ENCODE results near the gene DGKI.
"Not testable (repeated sequence)": the region's sequence is repeated elsewhere in the genome, so short reads cannot be mapped to it uniquely, and the experiment has no call there.

DGKI gene

GRCh38 chr7:137835486-137836112 is 11.2 kb downstream of the DGKI start:
- ChIA-PET POLR2A (no interaction called here), CTCF (interaction anchor here (0.6 kb wide), 1 partner anchor 705 kb away, joined by 3 read pairs; no protein-coding TSS in a partner anchor)
- TF ChIP-seq ZNF384 (IDR thresholded peaks at IDR 0.05) = no peak
- TF ChIP-seq ELF4 (IDR thresholded peaks at IDR 0.05) = no peak
- TF ChIP-seq ARNT (IDR thresholded peaks at IDR 0.05) = no peak
- TF ChIP-seq FOXM1 (IDR thresholded peaks at IDR 0.05; ENCODE audit: borderline replicate concordance) = no peak
- TF ChIP-seq SP1 (IDR thresholded peaks at IDR 0.05) = no peak
- no peak for TF ChIP-seq BHLHE40 (IDR thresholded peaks at IDR 0.05; ENCODE audit: borderline replicate concordance)
- no peak for TF ChIP-seq SUZ12 (IDR thresholded peaks at IDR 0.05)
- no peak for TF ChIP-seq PKNOX1 (IDR thresholded peaks at IDR 0.05)
- no peak for TF ChIP-seq NFRKB (IDR thresholded peaks at IDR 0.05)
- no peak for TF ChIP-seq TARDBP (IDR thresholded peaks at IDR 0.05)
- no peak for TF ChIP-seq FOXA1 (IDR thresholded peaks at IDR 0.05)
- no peak for TF ChIP-seq FOXK2 (IDR thresholded peaks at IDR 0.05)
- no peak for TF ChIP-seq CTBP1 (IDR thresholded peaks at IDR 0.05; ENCODE audit: borderline replicate concordance)
- no peak for TF ChIP-seq HDGF (IDR thresholded peaks at IDR 0.05; ENCODE audit: borderline replicate concordance)
- no peak for TF ChIP-seq L3MBTL2 (conservative IDR thresholded peaks at IDR 0.05)
- TF ChIP-seq LEF1 (IDR thresholded peaks at IDR 0.05; ENCODE audit: borderline replicate concordance) = no peak
- no peak for DNase-seq (ENCODE audit: extremely low spot score)

- TF ChIP-seq ARNT (IDR thresholded peaks at IDR 0.05) (no peak), NFRKB (IDR thresholded peaks at IDR 0.05) (no peak), ZNF384 (IDR thresholded peaks at IDR 0.05) (no peak), BHLHE40 (IDR thresholded peaks at IDR 0.05; ENCODE audit: borderline replicate concordance) (no peak), L3MBTL2 (conservative IDR thresholded peaks at IDR 0.05) (no peak), LEF1 (IDR thresholded peaks at IDR 0.05; ENCODE audit: borderline replicate concordance) (no peak), SUZ12 (IDR thresholded peaks at IDR 0.05) (no peak), FOXM1 (IDR thresholded peaks at IDR 0.05; ENCODE audit: borderline replicate concordance) (no peak), HDGF (IDR thresholded peaks at IDR 0.05; ENCODE audit: borderline replicate concordance) (no peak), FOXA1 (IDR thresholded peaks at IDR 0.05) (no peak), FOXK2 (IDR thresholded peaks at IDR 0.05) (no peak), SP1 (IDR thresholded peaks at IDR 0.05) (no peak), PKNOX1 (IDR thresholded peaks at IDR 0.05) (no peak)
- ChIA-PET CTCF (no interaction called here), POLR2A (no interaction called here)
- DNase-seq (ENCODE audit: extremely low spot score) = no peak
Measured at GRCh38 chr7:137834552-137834951, 12.2 kb downstream of the DGKI start.

- CTCF ChIA-PET; DNase-seq (ENCODE audit: extremely low spot score); POLR2A ChIA-PET: not testable (repeated sequence)
Measured at GRCh38 chr7:137832990-137833389, 13.8 kb downstream of the DGKI start.

- POLR2A ChIA-PET = no interaction called here
- DNase-seq (ENCODE audit: extremely low spot score) = no peak
- CTCF ChIA-PET = no interaction called here
- no peak for TF ChIP-seq FOXK2 (IDR thresholded peaks at IDR 0.05)
- no peak for TF ChIP-seq TARDBP (IDR thresholded peaks at IDR 0.05)
- no peak for TF ChIP-seq HDGF (IDR thresholded peaks at IDR 0.05; ENCODE audit: borderline replicate concordance)
- no peak for TF ChIP-seq SP1 (IDR thresholded peaks at IDR 0.05)
- TF ChIP-seq FOXM1 (IDR thresholded peaks at IDR 0.05; ENCODE audit: borderline replicate concordance) = no peak
- no peak for TF ChIP-seq CTBP1 (IDR thresholded peaks at IDR 0.05; ENCODE audit: borderline replicate concordance)
- TF ChIP-seq ELF4 (IDR thresholded peaks at IDR 0.05) = no peak
- no peak for TF ChIP-seq L3MBTL2 (conservative IDR thresholded peaks at IDR 0.05)
- TF ChIP-seq LEF1 (IDR thresholded peaks at IDR 0.05; ENCODE audit: borderline replicate concordance) = no peak
- TF ChIP-seq PKNOX1 (IDR thresholded peaks at IDR 0.05) = no peak
- no peak for TF ChIP-seq FOXA1 (IDR thresholded peaks at IDR 0.05)
- no peak for TF ChIP-seq ZNF384 (IDR thresholded peaks at IDR 0.05)
- TF ChIP-seq BHLHE40 (IDR thresholded peaks at IDR 0.05; ENCODE audit: borderline replicate concordance) = no peak
- TF ChIP-seq NFRKB (IDR thresholded peaks at IDR 0.05) = no peak
- TF ChIP-seq ARNT (IDR thresholded peaks at IDR 0.05) = no peak
- TF ChIP-seq SUZ12 (IDR thresholded peaks at IDR 0.05) = no peak
Measured at GRCh38 chr7:137832382-137832781, 14.4 kb downstream of the DGKI start.

- DNase-seq (ENCODE audit: extremely low spot score); CTCF ChIA-PET; POLR2A ChIA-PET: not testable (repeated sequence)
Measured at GRCh38 chr7:137831555-137831954, 15.2 kb downstream of the DGKI start.

GRCh38 chr7:137829337-137829992 is 17.3 kb downstream of the DGKI start:
- POLR2A ChIA-PET = no interaction called here
- CTCF ChIA-PET = no interaction called here
- TF ChIP-seq NFRKB (IDR thresholded peaks at IDR 0.05) (no peak), HDGF (IDR thresholded peaks at IDR 0.05; ENCODE audit: borderline replicate concordance) (no peak), ARNT (IDR thresholded peaks at IDR 0.05) (no peak)
- DNase-seq (ENCODE audit: extremely low spot score) = no peak

- ChIA-PET CTCF (no interaction called here), POLR2A (no interaction called here)
- no peak for DNase-seq (ENCODE audit: extremely low spot score)
- TF ChIP-seq FOXM1 (IDR thresholded peaks at IDR 0.05; ENCODE audit: borderline replicate concordance) (no peak), L3MBTL2 (conservative IDR thresholded peaks at IDR 0.05) (no peak), SUZ12 (IDR thresholded peaks at IDR 0.05) (no peak), FOXA1 (IDR thresholded peaks at IDR 0.05) (no peak), PKNOX1 (IDR thresholded peaks at IDR 0.05) (no peak), ELF4 (IDR thresholded peaks at IDR 0.05) (no peak), FOXK2 (IDR thresholded peaks at IDR 0.05) (no peak), ZNF384 (IDR thresholded peaks at IDR 0.05) (no peak), HDGF (IDR thresholded peaks at IDR 0.05; ENCODE audit: borderline replicate concordance) (no peak), ARNT (IDR thresholded peaks at IDR 0.05) (no peak), NFRKB (IDR thresholded peaks at IDR 0.05) (no peak), SP1 (IDR thresholded peaks at IDR 0.05) (no peak), BHLHE40 (IDR thresholded peaks at IDR 0.05; ENCODE audit: borderline replicate concordance) (no peak), TARDBP (IDR thresholded peaks at IDR 0.05) (no peak), LEF1 (IDR thresholded peaks at IDR 0.05; ENCODE audit: borderline replicate concordance) (no peak)
Measured at GRCh38 chr7:137828456-137828855, 18.3 kb downstream of the DGKI start.
